ENCODE data around the gene CDHR5. TPM values are rescaled to one million over a fixed set of nuclear protein-coding genes. Genes with fewer than 3 reads are reported as not detected.

The CDHR5 gene
- total RNA-seq, 1 donor from 2014 or later, result 0.92 TPM

- H3K4me3 ChIP-seq (ENCODE audit: low read depth, low read length), result no peak within 1 kb of the TSS
- peaks cover 45% of the 10 kb centered on the region for H3K27me3 ChIP-seq (ENCODE audit: control insufficient read depth, insufficient read depth, low read length)
- no peak for TF ChIP-seq CTCF (IDR thresholded peaks at IDR 0.05; ENCODE audit: insufficient read depth, low read length, poor library complexity, severe bottlenecking)
- no peak for DNase-seq (ENCODE audit: low read depth)
- H3K36me3 ChIP-seq (ENCODE audit: control insufficient read depth, insufficient read depth, low read length), result no peaks in the 10 kb centered on the region
Measured at GRCh38 chr11:626475-627307, 1.9 kb upstream of the CDHR5 start, which contains the start of gene SCT. TSS of gene SCT (minus strand) at chr11:627181. CDS start at chr11:627143, 38 bp downstream.

- Histone ChIP-seq H3K27me3 (ENCODE audit: control insufficient read depth, insufficient read depth, low read length) (peaks cover 52% of the 10 kb centered on the region), H3K4me3 (ENCODE audit: low read depth, low read length) (no peak overlapping the region), H3K36me3 (ENCODE audit: control insufficient read depth, insufficient read depth, low read length) (no peaks in the 10 kb centered on the region)
- no peak for TF ChIP-seq CTCF (IDR thresholded peaks at IDR 0.05; ENCODE audit: insufficient read depth, low read length, poor library complexity, severe bottlenecking)
- DNase-seq (ENCODE audit: low read depth), result no peak
Measured at GRCh38 chr11:625636-626268, 997 bp upstream of the CDHR5 start.

- Histone ChIP-seq H3K4me3 (ENCODE audit: low read depth, low read length) (no peak overlapping the region), H3K36me3 (ENCODE audit: control insufficient read depth, insufficient read depth, low read length) (no peaks in the 10 kb centered on the region), H3K27me3 (ENCODE audit: control insufficient read depth, insufficient read depth, low read length) (peaks cover 53% of the 10 kb centered on the region)
- DNase-seq (ENCODE audit: low read depth), result no peak
- no peak for TF ChIP-seq CTCF (IDR thresholded peaks at IDR 0.05; ENCODE audit: insufficient read depth, low read length, poor library complexity, severe bottlenecking)
Measured at GRCh38 chr11:623999-624704, 603 bp downstream of the CDHR5 start.

GRCh38 chr11:623349-623869 lies 1.3 kb downstream of the CDHR5 start:
- TF ChIP-seq CTCF (IDR thresholded peaks at IDR 0.05; ENCODE audit: insufficient read depth, low read length, poor library complexity, severe bottlenecking), result no peak
- H3K36me3 ChIP-seq (ENCODE audit: control insufficient read depth, insufficient read depth, low read length), result no peaks in the 10 kb centered on the region
- H3K27me3 ChIP-seq (ENCODE audit: control insufficient read depth, insufficient read depth, low read length), result peaks cover 53% of the 10 kb centered on the region
- no peak for DNase-seq (ENCODE audit: low read depth)
- H3K4me3 ChIP-seq (ENCODE audit: low read depth, low read length), result no peak overlapping the region

GRCh38 chr11:621838-622237 lies 2.9 kb downstream of the CDHR5 start:
- no peak for TF ChIP-seq CTCF (IDR thresholded peaks at IDR 0.05; ENCODE audit: insufficient read depth, low read length, poor library complexity, severe bottlenecking)

More at GRCh38 chr11:621838-622237, 2.9 kb downstream of the CDHR5 start:
- Histone ChIP-seq H3K27me3 (ENCODE audit: control insufficient read depth, insufficient read depth, low read length) (peaks cover 42% of the 10 kb centered on the region), H3K4me3 (ENCODE audit: low read depth, low read length) (no peak overlapping the region), H3K36me3 (ENCODE audit: control insufficient read depth, insufficient read depth, low read length) (no peaks in the 10 kb centered on the region)
- no peak for DNase-seq (ENCODE audit: low read depth)

Data from kidney epithelial cell (primary cell).